IPS-NIHi11 (cell line): ENCODE results near the gene STAT1.
"Not testable (repeated sequence)": the region's sequence is repeated elsewhere in the genome, so short reads cannot be mapped to it uniquely, and the experiment has no call there.

Experiments
- DNase-seq: peaks from one replicate; pipeline ENCODE4 v3.0.0; 2012; ENCODE audit warnings: mixed read lengths, low spot score

Gene STAT1

DNA sequence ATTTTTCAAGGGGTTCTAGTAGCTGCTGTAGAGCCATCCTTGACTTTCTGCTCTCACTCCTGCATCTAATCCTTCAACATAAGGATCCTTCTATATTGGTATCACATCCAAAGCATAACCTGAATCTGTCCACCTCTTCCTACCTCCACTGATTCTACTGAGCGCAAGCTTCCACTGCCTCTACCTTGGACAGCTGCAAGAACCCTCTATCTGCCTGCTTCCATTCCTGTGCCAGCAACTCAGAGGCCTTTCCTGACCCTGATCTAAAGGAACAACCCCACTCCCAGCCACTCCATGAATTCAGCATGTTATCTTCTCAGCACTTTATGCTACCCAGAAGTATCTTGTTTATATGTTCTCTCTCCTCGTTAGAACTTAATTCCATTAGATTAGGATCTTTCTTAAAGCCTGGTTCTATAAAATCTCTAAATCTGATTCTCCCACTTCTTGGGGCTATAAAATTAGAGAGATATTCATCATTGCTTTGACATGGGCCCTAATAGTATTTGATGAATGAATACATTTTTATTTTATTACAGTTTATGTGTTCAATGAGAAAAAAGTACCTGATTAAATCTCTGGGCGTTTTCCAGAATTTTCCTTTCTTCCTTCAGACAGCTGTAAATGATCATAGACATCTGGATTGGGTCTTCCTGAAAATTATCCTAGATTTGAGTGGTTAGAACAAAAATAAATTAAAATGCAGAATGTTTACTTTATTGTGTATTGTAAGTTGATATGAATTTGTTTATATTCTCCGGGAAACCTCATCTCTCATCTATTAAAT lies 6.8 kb downstream of the STAT1 start:
- no peak for DNase-seq

- DNase-seq: no peak
Measured at GRCh38 chr2:191006297-191006696, 7.7 kb downstream of the STAT1 start.

GRCh38 chr2:191003405-191004309 lies 10.3 kb downstream of the STAT1 start:
- DNase-seq: no peak

- DNase-seq: no peak
Measured at GRCh38 chr2:191001624-191002023, 12.3 kb downstream of the STAT1 start.

GRCh38 chr2:191001032-191001431 lies 12.9 kb downstream of the STAT1 start:
- no peak for DNase-seq

DNA sequence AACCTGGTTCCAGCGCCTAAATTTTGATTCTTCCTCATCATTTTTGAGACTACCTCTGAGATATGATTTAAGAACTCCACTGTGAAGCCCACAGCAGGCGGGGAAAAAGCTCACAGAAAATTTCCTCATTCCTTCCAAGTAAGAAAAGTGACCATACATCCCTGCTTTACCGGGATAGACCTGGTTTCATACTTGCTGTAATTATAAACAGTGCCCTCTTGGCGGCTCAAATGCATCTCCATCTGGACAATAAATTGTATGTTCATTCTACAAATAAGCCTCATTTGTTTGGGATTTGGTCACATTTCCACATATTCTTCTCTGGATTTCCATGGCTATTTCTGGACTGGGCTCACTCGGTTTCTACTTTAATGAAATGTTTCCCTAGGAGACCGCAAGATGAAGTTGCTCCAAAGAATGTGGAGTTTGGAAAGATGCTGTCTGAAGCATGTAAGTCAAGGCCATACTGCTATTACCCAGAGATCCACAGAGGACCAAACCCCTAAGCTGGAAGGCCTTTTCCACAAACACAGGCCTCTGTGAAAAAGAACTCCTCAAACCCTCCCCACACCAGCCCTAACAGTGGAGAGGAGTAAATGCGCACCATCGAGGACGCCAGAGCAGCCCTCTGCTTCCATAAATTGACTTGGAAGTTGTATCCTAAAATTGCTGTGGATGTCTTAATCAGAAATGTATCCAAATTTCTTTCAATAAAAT lies 13.9 kb downstream of the STAT1 start:
- DNase-seq: no peak

- DNase-seq: no peak
Measured at GRCh38 chr2:190999058-190999457, 14.9 kb downstream of the STAT1 start.

DNA sequence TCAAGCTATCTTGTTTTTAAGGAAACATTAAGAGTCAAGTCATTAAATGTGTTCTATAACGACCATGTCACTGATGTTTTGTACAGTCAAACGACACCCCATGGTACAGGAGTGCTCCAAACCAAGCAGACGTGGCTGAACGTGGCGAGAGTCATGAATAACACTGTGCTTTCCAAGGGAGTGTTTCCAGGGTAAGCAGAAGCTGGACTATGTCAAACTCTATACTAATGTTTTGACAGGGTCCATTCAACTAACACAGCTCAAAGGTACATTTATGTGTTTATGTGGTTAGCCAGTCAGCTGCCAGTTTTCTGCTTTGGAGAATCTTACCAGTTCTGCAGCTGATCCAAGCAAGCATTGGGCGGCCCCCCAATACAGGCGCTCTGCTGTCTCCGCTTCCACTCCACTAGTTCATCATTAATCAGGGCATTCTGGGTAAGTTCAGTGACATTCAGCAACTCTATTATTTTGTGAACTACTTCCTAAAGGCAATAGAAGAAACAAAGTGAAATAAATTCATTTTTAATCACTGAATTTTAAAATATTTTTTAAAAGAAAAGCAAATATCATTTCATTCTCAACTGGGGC lies 16.4 kb downstream of the STAT1 start:
- no peak for DNase-seq

GRCh38 chr2:190996947-190997346 lies 17.0 kb downstream of the STAT1 start:
- no peak for DNase-seq

GRCh38 chr2:190996338-190996946 lies 17.5 kb downstream of the STAT1 start:
- DNase-seq: peak; percentile 77

DNA sequence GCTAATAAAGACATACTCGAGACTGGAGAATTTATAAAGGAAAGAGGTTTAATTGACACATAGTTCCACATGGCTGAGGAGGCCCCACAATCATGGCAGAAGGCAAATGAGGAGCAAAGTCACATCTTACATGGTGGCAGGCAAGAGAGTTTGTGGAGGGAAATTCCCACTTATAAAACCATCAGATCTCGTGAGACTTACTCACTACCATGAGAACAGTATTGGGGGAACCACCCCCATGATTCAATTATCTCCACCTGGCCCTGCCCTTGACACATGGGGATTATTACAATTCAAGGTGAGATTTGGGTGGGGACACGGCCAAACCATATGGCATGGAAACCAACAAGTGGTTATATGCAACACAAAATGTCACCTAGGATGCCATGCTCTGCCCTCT lies 18.7 kb downstream of the STAT1 start:
- not testable (repeated sequence) for DNase-seq

GRCh38 chr2:190994148-190994547 lies 19.8 kb downstream of the STAT1 start:
- no peak for DNase-seq

DNA sequence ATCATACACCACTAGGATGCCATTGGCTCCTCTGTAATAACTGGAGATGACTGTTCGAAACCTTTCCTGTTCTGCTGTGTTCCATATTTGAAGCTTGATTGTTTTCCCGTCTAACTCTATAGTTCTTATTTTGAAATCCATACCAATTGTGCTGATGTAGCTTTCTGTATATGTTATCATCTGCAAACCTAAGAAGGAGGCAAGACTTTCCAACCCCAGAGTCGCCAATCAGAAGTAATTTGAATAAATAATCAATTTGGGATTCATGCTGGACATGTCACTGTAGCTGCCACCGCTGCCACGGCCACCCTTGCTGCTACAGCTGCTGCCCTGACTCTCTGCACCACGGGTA lies 20.7 kb downstream of the STAT1 start:
- DNase-seq: no peak

GRCh38 chr2:190990132-190990531 lies 23.8 kb downstream of the STAT1 start:
- DNase-seq: no peak

GRCh38 chr2:190988910-190989309 lies 25.1 kb downstream of the STAT1 start:
- DNase-seq: no peak

- DNase-seq: no peak
Measured at GRCh38 chr2:190987938-190988337, 26.0 kb downstream of the STAT1 start.

DNA sequence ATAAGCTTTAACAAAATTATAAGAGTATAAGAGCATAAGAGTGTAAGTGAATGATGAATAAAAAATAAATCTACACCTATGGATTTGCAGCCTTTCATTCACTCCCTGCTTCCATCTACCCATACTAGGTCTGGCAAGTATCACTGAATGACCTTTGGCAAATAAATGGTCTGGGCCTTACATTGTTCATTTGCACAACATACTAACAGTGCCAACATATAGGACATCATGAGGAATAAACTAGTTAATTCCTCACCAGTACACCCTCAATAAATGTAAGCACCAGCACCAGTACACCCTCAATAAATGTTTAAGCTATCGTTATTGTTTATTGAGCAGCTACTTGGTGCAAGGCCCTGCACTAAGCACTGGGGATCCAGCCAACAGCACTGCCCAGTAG lies 26.9 kb downstream of the STAT1 start:
- no peak for DNase-seq

- DNase-seq: peak; percentile 27
Measured at GRCh38 chr2:190986221-190986953, 27.6 kb downstream of the STAT1 start.

DNA sequence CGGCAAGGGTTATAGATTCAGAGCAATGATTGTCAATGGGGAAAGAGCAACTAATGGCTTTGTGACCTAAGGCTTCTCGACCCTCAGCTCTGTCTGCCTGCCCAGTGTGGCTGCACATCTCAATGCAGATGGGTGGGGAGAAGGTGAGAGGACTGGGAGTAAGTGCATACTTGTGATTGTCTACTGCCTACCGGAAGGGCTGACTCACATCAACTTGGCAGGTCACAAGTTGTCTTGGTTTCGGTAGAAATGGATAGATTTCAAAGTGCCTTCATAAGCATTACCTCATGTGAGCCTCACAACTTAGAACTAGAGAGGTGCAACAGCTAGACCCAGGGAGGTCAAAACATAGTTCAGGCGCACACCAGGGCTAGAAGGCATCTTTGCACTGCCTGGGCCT lies 29.4 kb downstream of the STAT1 start:
- no peak for DNase-seq

- DNase-seq: no peak
Measured at GRCh38 chr2:190982262-190983034, 31.5 kb downstream of the STAT1 start.
